Muscle of back (tissue), 11 donors: ENCODE data around the gene PRUNE2. TPM values are rescaled to one million over a fixed set of nuclear protein-coding genes. Genes with fewer than 3 reads are reported as not detected.

Experiments used
- DNase-seq, 3 donors: peaks; one replicate each; pipeline versions ENCODE4 v3.0.0 to v3.0.0-alpha.2; 2013
- polyA plus RNA-seq, 10 donors: library from polyadenylated mRNA; unstranded; fragments of 120-200 nt; gene quantifications; one replicate each; pipeline ENCODE4 v1.2.1, GENCODE V29; 2013; ENCODE audit not compliant: insufficient read length in 10 of 10

PRUNE2 gene
- polyA plus RNA-seq, 10 donors, result 10.3 to 17.7 (median 12.8) TPM

GRCh38 chr9:76575761-76576160, 330.2 kb downstream of the PRUNE2 start:
- DNase-seq, result no peak

GRCh38 chr9:76573905-76574760, 331.8 kb downstream of the PRUNE2 start:
- DNase-seq, result peak in 1 of 3 donors; percentile 17

GRCh38 chr9:76573408-76573807, 332.5 kb downstream of the PRUNE2 start:
- no peak for DNase-seq

- no peak for DNase-seq
Observed at GRCh38 chr9:76572151-76572550, 333.8 kb downstream of the PRUNE2 start.

- DNase-seq, result no peak
Observed at GRCh38 chr9:76571743-76572146, 334.2 kb downstream of the PRUNE2 start.

GRCh38 chr9:76571288-76571687, 334.6 kb downstream of the PRUNE2 start:
- DNase-seq, result no peak

GRCh38 chr9:76570826-76571225, 335.1 kb downstream of the PRUNE2 start:
- no peak for DNase-seq

GRCh38 chr9:76567086-76567485, 338.8 kb downstream of the PRUNE2 start:
- no peak for DNase-seq

GRCh38 chr9:76564297-76564696, 341.6 kb downstream of the PRUNE2 start:
- DNase-seq, result no peak

- DNase-seq, result peak in 1 of 3 donors; percentile 41
Observed at GRCh38 chr9:76562511-76562911, 343.4 kb downstream of the PRUNE2 start.

- no peak for DNase-seq
Observed at GRCh38 chr9:76561900-76562299, 344.0 kb downstream of the PRUNE2 start.

Other genes with a start within 250 kb of the PRUNE2 start
- 1 to 10 TPM in 4 of 10 donors, under 1 TPM in 6; 0.55 to 1.6 (median 0.99) TPM for gene PCA3, start 141.7 kb downstream of the PRUNE2 start, polyA plus RNA-seq
- not detected for gene FOXB2, start 113.5 kb upstream of the PRUNE2 start, polyA plus RNA-seq